A172 (cell line): ENCODE measurements around the gene TNFAIP8L2. TPM values are rescaled to one million over a fixed set of nuclear protein-coding genes. Genes with fewer than 3 reads are reported as not detected.
A peak's percentile ranks its signal among the peaks of the same experiment; 100 is the strongest.
"Not testable (repeated sequence)": the region's sequence is repeated elsewhere in the genome, so short reads cannot be mapped to it uniquely, and the experiment has no call there.

Experiments used
- DNase-seq: peaks from one replicate; pipeline ENCODE4 v3.0.0-alpha.2; 2015; ENCODE audit warnings: low spot score
- total RNA-seq: library from RNA; depleted of rRNA; stranded (reverse); fragments of >200 nt; shearing (Covaris generic); gene quantifications from 2 replicates; pipeline ENCODE4 v1.2.3, GENCODE V29; 2014

Gene TNFAIP8L2
- total RNA-seq, 1 experiment from 2014 or later: not detected

DNA sequence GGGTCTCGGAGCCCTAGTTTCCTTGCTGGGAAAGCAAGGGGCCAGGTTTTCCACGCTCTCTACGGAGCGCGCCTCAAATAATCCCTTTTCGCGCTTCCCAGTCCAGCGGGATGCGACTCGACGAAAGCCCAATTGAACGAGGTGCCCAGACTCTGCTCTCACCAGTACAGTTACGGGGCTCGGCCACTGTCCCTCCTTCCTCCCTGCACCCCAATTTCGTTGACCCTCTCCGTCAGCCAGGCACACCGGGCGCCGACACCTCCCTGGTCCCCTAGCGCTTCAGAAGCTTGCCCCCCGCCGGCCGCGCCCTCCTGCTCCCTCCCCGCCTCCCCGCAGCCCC lies 10.4 kb upstream of the TNFAIP8L2 start:
- no peak for DNase-seq

DNA sequence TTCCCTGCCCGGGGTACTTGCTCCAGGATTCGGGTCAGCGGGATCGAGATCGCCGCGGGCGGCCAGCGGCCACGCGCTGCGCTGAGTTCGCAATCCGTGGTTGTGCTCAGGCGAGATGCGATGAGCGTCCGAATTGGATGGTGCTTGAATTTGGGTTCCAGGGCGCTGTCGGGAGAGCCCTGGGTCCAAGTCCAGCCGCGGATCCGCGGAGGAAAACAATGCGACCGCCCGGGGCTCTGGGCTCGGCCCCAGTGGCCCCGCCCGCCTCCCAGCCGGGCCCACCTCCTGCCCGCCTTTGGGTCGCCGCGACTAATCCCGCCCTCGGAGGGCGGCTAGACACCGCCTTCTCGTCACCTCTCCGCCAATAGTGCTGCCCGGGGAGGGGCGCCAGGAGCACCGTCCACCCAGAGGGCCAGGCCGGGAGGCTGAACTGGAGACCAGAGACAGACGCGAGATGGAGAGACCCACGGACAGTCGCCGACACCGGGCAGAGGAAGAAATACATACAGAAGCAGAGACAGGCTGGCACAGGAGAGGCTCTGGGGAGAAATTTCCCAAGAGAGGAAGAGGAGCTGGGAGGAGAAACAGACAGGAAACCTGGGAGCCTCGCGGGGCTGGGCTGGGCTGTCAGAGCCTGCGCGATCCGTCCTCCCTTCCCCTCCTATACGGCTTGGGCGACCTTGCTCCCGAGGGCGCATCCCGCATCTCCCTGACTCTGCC lies 9.9 kb upstream of the TNFAIP8L2 start, which contains the start of gene SEMA6C:
SEMA6C (minus strand) TSS at position 220 of the 720 bp plus-strand sequence. CDS start 4,010 bp downstream, outside the sequence.
- DNase-seq: peak; percentile 95

- no peak for DNase-seq
Observed at GRCh38 chr1:151147132-151147503, 9.3 kb upstream of the TNFAIP8L2 start.

DNA sequence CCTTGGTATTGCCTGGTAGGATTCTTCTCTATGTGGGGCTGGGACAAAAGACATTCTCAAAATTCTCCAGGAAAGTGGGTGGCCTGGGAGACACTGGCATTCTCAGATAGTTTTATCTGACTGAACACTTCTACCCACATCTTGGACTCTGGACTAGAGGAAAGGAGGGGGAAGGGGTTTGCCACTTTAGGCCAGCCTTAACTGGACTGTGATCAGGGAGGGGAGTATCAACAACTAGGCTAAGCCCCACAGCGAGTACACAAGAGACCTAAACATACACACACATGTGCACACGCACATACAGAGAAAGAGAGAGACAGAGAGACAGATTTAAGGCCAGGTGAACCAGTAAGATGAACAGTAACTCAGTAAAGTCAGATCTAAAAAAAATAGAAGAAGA lies 8.8 kb upstream of the TNFAIP8L2 start:
- no peak for DNase-seq

DNA sequence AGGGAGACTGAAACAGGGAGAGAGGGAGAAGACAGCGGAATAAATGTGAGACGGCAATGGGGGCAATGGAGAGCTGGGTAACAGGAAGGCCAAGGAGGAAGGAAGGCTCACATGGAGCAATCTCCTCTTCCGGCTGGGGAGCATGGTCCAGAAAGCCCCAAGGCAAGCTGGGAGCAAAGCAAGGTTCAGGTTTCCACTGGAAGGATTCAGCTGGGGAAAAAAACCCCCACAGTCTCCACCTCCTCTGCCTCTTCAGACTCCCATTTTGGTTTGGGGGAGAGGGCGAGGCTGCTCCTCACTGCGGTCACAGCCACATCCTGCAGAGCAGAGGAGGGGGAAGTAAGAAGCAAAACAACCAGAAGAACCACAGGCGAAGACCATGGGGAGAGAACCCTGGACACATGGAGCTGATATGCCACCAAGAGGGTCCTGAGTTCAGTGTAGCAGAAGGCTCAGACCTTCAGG lies 650 bp downstream of the TNFAIP8L2 start:
- no peak for DNase-seq

GRCh38 chr1:151158326-151158725 lies 1.9 kb downstream of the TNFAIP8L2 start:
- DNase-seq: no peak

GRCh38 chr1:151158751-151159251 lies 2.4 kb downstream of the TNFAIP8L2 start:
- DNase-seq: no peak

- DNase-seq: no peak
Observed at GRCh38 chr1:151159373-151159772, 2.9 kb downstream of the TNFAIP8L2 start.

DNA sequence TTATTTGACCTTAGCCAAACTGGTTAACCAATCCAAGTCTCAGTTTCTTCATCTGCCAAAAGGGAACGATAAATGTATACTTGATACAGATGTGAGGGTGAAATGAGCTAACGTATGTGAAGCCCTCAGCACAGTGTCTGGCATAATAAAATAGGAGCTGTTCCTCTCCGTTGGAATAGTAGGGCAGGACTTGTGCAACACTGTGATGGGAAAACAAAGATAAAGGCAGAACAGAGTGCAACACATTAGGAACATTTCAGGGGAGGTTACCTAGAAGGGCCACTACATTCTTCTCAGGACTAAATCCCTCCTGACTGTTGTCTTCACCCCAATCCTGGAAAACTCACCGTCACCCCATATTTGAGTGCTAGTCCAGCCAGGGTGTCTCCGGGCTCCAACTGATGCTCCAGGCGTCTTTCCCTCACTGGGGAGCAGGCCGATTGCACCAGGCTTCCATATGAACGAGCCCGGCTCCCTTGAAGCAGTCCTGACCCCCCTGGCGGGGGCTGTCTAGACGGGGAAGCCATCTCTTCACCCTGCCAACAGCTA lies 8.4 kb downstream of the TNFAIP8L2 start:
- no peak for DNase-seq

- DNase-seq: no peak
Observed at GRCh38 chr1:151165281-151165737, 8.9 kb downstream of the TNFAIP8L2 start.

DNA sequence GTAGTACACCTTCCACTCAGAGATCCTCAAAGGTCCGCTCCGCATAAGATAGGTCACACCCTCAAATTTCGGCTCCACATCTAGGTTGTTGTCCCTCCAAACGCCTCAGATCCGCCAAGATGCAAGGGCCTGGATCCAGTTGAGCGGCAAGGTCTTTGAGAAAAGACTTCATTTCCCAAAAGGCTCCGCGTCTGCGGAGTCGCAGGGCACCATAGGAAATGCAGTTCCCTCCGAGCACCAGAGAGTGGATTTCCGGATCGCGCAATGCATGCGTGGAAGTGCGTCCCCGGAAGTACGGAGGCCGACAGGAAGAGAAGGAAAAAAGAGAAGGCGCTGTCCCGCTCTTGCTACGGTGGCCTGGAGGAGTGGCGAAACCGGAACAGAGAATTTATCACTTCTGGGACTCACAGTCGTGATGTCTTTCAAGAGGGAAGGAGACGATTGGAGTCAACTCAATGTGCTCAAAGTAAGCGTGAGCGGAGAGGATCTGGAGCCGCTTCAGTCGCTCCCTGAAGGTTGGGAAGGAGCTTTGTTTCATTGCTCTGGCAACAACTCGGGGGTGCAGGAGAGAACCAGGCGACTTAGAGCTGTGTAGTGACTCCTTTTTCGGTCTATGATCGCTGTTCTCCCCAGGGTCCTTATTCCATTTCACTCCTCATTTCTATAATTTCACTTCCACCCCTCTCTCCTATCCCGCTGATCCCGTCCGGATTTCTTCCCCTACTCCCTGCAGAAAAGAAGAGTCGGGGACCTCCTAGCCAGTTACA lies 9.5 kb downstream of the TNFAIP8L2 start, which contains the start of the genes LYSMD1 and SCNM1:
LYSMD1 (minus strand) TSS at position 165 of the 767 bp plus-strand sequence. CDS start 644 bp downstream, outside the sequence.
SCNM1 (plus strand) TSS at position 407 of the 767 bp plus-strand sequence; CDS start at position 416, 9 bp downstream.
- peak; percentile 99 for DNase-seq

DNA sequence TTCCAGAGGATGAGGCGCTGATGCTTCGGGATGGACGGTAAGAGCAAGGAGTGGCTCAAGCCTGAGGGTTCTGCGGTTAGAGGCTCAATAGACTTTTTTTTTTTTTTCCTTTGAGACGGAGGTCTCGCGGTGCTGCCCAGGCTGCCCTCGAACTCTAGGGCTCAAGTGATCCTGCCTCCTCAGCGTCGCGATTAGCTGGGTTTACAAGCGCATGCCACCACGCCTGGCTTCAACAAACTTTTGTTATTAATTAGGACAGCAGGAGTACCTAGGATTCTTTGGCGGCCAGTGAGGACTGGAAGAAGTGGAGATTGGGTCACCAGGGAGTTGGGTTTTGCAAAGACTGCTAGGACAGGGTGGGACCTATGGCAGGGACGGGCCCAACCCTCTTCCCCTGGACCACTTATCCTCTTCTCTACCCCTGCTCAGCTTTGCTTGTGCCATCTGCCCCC lies 10.1 kb downstream of the TNFAIP8L2 start:
- peak; percentile 72 for DNase-seq

DNA sequence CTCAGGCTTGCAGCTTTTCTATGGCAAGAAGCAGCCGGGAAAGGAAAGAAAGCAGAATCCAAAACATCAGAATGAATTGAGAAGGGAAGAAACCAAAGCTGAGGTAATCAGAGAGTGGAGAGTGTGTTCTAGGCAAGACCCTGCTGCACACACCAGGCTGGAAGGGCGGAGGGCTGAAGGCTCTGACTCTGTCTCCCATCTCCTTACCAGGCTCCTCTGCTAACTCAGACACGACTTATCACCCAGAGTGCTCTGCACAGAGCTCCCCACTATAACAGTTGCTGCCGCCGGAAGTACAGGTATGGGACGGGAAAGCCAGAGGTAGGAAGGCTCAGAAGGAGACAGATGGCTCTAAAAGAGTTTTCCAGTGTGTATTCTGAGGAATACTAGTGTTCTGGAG lies 10.7 kb downstream of the TNFAIP8L2 start:
- DNase-seq: no peak

GRCh38 chr1:151171190-151171589 lies 14.7 kb downstream of the TNFAIP8L2 start:
- DNase-seq: no peak

GRCh38 chr1:151175041-151175741 lies 18.7 kb downstream of the TNFAIP8L2 start:
- no peak for DNase-seq

- DNase-seq: no peak
Observed at GRCh38 chr1:151175863-151176262, 19.4 kb downstream of the TNFAIP8L2 start, which contains the start of gene TMOD4. Gene TMOD4 (minus strand): TSS chr1:151175981. CDS start chr1:151174875, 1,106 bp downstream.

DNA sequence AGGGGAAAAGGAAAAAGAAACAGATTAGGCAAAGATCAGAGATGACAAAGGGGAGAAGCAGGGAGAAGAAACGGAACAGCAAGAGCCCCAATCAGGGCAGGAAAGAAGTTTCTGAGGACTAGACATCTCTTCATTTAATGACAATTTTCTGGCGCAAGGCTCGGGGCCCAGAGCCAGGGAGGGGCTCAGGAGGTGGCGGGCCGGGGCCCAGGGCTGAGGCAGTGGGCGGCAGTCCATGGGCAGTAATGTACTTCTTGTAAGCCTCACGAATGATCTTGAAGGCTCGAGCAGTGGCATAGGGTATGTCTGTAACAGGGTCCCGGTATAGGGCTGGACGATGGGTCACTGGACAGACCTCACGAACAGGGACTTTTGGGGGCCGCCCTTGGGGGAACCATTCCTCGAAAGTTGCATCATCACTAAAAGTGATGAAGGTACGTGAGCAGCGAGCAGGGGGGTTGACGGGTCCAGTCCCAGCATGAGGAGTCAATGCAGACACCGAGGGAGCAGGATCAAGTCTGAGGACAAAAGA lies 20.1 kb downstream of the TNFAIP8L2 start:
- DNase-seq: no peak

- DNase-seq: no peak
Observed at GRCh38 chr1:151184211-151184610, 27.8 kb downstream of the TNFAIP8L2 start.

- no peak for DNase-seq
Observed at GRCh38 chr1:151187205-151187604, 30.8 kb downstream of the TNFAIP8L2 start.

DNA sequence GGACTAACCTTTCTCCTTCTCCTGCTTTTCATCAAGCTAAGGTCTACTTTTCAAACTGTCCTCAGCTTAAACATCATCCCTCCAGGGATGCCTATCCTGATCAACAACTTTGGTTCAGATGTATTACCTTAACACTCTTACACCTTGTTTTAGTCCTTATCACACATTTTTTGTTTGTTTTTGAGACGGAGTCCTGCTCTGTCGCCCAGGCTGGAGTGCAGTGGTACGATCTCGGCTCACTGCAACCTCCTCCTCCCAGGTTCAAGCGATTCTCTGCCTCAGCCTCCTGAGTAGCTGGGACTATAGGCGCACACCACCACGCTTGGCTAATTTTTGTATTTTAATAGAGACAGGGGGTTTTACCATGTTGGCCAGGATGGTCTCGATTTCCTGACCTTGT lies 32.2 kb downstream of the TNFAIP8L2 start:
- DNase-seq: not testable (repeated sequence)
